ENCODE results near the gene KIF4A.
A peak's percentile ranks its signal among the peaks of the same experiment; 100 is the strongest.

KIF4A gene

DNA sequence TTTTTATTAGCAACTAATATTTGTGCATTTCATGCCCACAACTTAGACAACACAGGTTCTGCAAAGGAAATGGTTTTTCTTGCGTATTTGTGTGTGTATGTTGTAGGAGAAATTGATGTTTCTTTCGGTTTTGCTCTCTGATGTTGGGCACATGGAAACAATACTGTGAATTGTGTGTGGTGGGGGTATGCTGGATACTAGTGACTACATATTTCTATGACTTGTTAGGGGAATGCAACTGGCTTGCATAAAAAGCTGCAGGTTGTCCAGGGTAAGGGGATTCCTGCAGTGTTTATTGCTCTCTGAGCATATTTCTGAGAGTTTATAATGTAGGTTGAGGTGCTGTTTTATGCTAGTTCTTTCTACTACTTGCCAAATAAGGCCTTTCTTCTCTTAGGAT lies 166.4 kb downstream of the KIF4A start:
- Histone ChIP-seq H3K79me2 (ENCODE audit: low read length) (peaks cover 19% of the 10 kb centered on the region), H3F3A (ENCODE audit: insufficient read depth, low read length) (peaks cover 15% of the 10 kb centered on the region; the same call in 1 of the 2 replicates), H3K27me3 (replicated peaks; ENCODE audit: insufficient read depth, low read length) (no peaks in the 10 kb centered on the region), H2AFZ (ENCODE audit: low read length) (no peak overlapping the region), H3K27ac (ENCODE audit: low read length) (no peak overlapping the region), H3K9ac (ENCODE audit: low read length) (no peak overlapping the region), H3K9me3 (replicated peaks; ENCODE audit: insufficient read depth, low read length) (no peaks in the 10 kb centered on the region), H3K4me2 (ENCODE audit: low read depth, low read length) (peak overlapping the region; percentile 82), H3K9me2 (replicated peaks; ENCODE audit: insufficient read depth, low read length) (no peaks in the 10 kb centered on the region), H3K4me3 (ENCODE audit: low read length) (peak overlapping the region; percentile 9; the same call in 1 of the 2 replicates), H3K4me1 (ENCODE audit: low read length) (peaks cover 24% of the 10 kb centered on the region), H4K20me1 (ENCODE audit: insufficient read depth, low read length) (no peaks in the 10 kb centered on the region), H3K36me3 (replicated peaks; ENCODE audit: insufficient read depth, low read length) (no peaks in the 10 kb centered on the region)
- DNase-seq, result no peak
- TF ChIP-seq EZH2 (optimal IDR thresholded peaks at IDR 0.05; ENCODE audit: low read depth, low read length) (no peak), EZH2phosphoT487 (IDR thresholded peaks at IDR 0.05; ENCODE audit: low read length) (no peak)
- TF ChIP-seq, protein P1, sequence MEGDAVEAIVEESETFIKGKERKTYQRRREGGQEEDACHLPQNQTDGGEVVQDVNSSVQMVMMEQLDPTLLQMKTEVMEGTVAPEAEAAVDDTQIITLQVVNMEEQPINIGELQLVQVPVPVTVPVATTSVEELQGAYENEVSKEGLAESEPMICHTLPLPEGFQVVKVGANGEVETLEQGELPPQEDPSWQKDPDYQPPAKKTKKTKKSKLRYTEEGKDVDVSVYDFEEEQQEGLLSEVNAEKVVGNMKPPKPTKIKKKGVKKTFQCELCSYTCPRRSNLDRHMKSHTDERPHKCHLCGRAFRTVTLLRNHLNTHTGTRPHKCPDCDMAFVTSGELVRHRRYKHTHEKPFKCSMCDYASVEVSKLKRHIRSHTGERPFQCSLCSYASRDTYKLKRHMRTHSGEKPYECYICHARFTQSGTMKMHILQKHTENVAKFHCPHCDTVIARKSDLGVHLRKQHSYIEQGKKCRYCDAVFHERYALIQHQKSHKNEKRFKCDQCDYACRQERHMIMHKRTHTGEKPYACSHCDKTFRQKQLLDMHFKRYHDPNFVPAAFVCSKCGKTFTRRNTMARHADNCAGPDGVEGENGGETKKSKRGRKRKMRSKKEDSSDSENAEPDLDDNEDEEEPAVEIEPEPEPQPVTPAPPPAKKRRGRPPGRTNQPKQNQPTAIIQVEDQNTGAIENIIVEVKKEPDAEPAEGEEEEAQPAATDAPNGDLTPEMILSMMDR (IDR thresholded peaks at IDR 0.05; ENCODE audit: low read length), result no peak

DNA sequence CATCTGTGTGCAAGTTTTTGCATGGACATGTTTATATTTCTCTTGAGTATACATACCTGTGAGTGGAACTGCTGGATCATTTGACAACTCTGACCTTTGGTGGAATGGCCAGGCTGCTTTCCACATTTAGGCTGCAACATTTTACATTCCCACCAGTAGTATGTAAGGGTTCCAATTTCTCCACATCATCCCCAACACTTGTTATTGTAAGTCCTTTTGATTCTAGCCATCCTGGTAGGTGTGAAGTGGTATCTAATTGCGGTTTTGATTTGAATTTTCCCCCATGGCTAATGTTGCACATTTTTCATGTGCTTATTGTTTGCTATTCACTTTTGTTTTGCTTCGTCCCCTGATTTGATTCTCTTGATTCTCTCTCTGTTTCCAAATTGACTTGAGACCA lies 171.1 kb downstream of the KIF4A start:
- Histone ChIP-seq H3K9me2 (replicated peaks; ENCODE audit: insufficient read depth, low read length) (no peaks in the 10 kb centered on the region), H3K9ac (ENCODE audit: low read length) (no peak overlapping the region), H3F3A (ENCODE audit: insufficient read depth, low read length) (no peaks in the 10 kb centered on the region), H3K4me2 (ENCODE audit: low read depth, low read length) (no peak overlapping the region), H3K27ac (ENCODE audit: low read length) (no peak overlapping the region), H3K9me3 (replicated peaks; ENCODE audit: insufficient read depth, low read length) (no peaks in the 10 kb centered on the region), H3K79me2 (ENCODE audit: low read length) (peaks cover 14% of the 10 kb centered on the region), H2AFZ (ENCODE audit: low read length) (no peak overlapping the region), H3K4me3 (ENCODE audit: low read length) (no peak overlapping the region), H3K27me3 (replicated peaks; ENCODE audit: insufficient read depth, low read length) (no peaks in the 10 kb centered on the region), H4K20me1 (ENCODE audit: insufficient read depth, low read length) (no peaks in the 10 kb centered on the region), H3K4me1 (ENCODE audit: low read length) (peaks cover 4% of the 10 kb centered on the region; the same call in 1 of the 2 replicates), H3K36me3 (replicated peaks; ENCODE audit: insufficient read depth, low read length) (no peaks in the 10 kb centered on the region)
- DNase-seq, result no peak
- TF ChIP-seq, protein P1 (IDR thresholded peaks at IDR 0.05; ENCODE audit: low read length), result no peak
- TF ChIP-seq EZH2phosphoT487 (IDR thresholded peaks at IDR 0.05; ENCODE audit: low read length) (no peak), EZH2 (optimal IDR thresholded peaks at IDR 0.05; ENCODE audit: low read depth, low read length) (no peak)

- no peaks in the 10 kb centered on the region for H4K20me1 ChIP-seq (ENCODE audit: insufficient read depth, low read length)
- H3K4me3 ChIP-seq (ENCODE audit: low read length), result no peak overlapping the region
- H3K9ac ChIP-seq (ENCODE audit: low read length), result no peak overlapping the region
- no peak for TF ChIP-seq EZH2phosphoT487 (IDR thresholded peaks at IDR 0.05; ENCODE audit: low read length)
- TF ChIP-seq EZH2 (optimal IDR thresholded peaks at IDR 0.05; ENCODE audit: low read depth, low read length), result no peak
- TF ChIP-seq, protein P1 (IDR thresholded peaks at IDR 0.05; ENCODE audit: low read length), result no peak
- H3K4me1 ChIP-seq (ENCODE audit: low read length), result no peaks in the 10 kb centered on the region
- H3K27ac ChIP-seq (ENCODE audit: low read length), result no peak overlapping the region
- no peaks in the 10 kb centered on the region for H3K9me2 ChIP-seq (replicated peaks; ENCODE audit: insufficient read depth, low read length)
- 0 out of 2 replicates have a peak, but pooled peaks cover 3% of the 10 kb centered on the region for H3K79me2 ChIP-seq (ENCODE audit: low read length)
- H3K36me3 ChIP-seq (replicated peaks; ENCODE audit: insufficient read depth, low read length), result no peaks in the 10 kb centered on the region
- H3K4me2 ChIP-seq (ENCODE audit: low read depth, low read length), result no peak overlapping the region
- DNase-seq, result no peak
- no peaks in the 10 kb centered on the region for H3K9me3 ChIP-seq (replicated peaks; ENCODE audit: insufficient read depth, low read length)
- no peak overlapping the region for H2AFZ ChIP-seq (ENCODE audit: low read length)
- no peaks in the 10 kb centered on the region for H3K27me3 ChIP-seq (replicated peaks; ENCODE audit: insufficient read depth, low read length)
- no peaks in the 10 kb centered on the region for H3F3A ChIP-seq (ENCODE audit: insufficient read depth, low read length)
Observed at GRCh38 chrX:70464051-70464450, 174.1 kb downstream of the KIF4A start.

Data from MM.1S (cell line).